K562 (cell line): Measurements from ENCODE around the gene IL36RN.

Source experiments
- BDP1 ChIP-seq: IDR thresholded peaks from 3 replicates; pipeline ENCODE4 v1.6.1; 2011; ENCODE audit not compliant: insufficient read length, insufficient read depth
- HDAC1 ChIP-seq, 2 experiments: fragments of 450-650 bp; IDR thresholded peaks; 2 replicates each; pipeline ENCODE4 v1.6.1; 2016 to 2017; ENCODE audit warnings: inconsistent platforms in 1 of 2, mild to moderate bottlenecking in 1 of 2, moderate library complexity in 1 of 2
- MTA1 ChIP-seq: fragments of 450-650 bp; IDR thresholded peaks from 2 replicates; pipeline ENCODE4 v1.6.1; 2017; ENCODE audit warnings: borderline replicate concordance
- POLR2H ChIP-seq: IDR thresholded peaks from 2 replicates; pipeline ENCODE4 v1.6.1; 2016; ENCODE audit warnings: missing genetic modification characterization, low read depth, mild to moderate bottlenecking, control low read depth, missing compliant biosample characterization, moderate library complexity
- RFX7 ChIP-seq: fragments of 250-450 bp; sonication (Bioruptor Pico); IDR thresholded peaks from 2 replicates; pipeline ENCODE4 v1.5.1; 2021; ENCODE audit warnings: mild to moderate bottlenecking
- SMARCB1 ChIP-seq: IDR thresholded peaks from 2 replicates; pipeline ENCODE4 v1.6.1; 2011; ENCODE audit warnings: improper control_type of control experiment, low read depth; ENCODE audit not compliant: insufficient read length
- TAF1 ChIP-seq: IDR thresholded peaks from 2 replicates; pipeline ENCODE4 v1.6.1; 2011; ENCODE audit warnings: mild to moderate bottlenecking, low read length, moderate library complexity; ENCODE audit not compliant: insufficient read depth, control insufficient read depth, severe bottlenecking; ENCODE audit errors: extremely low read depth
- TCF3 ChIP-seq: sonication (generic); formaldehyde crosslinking; IDR thresholded peaks from 2 replicates; pipeline ENCODE4 v1.4.0; 2020; ENCODE audit warnings: mild to moderate bottlenecking, missing genetic modification reagents
- TCF7L2 ChIP-seq: fragments of 150-350 bp; IDR thresholded peaks from 2 replicates; pipeline ENCODE4 v1.6.1; 2016; ENCODE audit warnings: low read depth, mild to moderate bottlenecking, low read length, moderate library complexity
- TFE3 ChIP-seq: fragments of 450-650 bp; formaldehyde crosslinking; IDR thresholded peaks from 2 replicates; pipeline ENCODE4 v1.4.0; 2020; ENCODE audit warnings: mild to moderate bottlenecking, mixed read lengths
- TF ChIP-seq, protein P1 (sequence below), 3 experiments: IDR thresholded peaks in 2 of 3; conservative IDR thresholded peaks in 1 of 3; 2 replicates each; pipeline ENCODE4 v1.5.1; 2011 to 2012; ENCODE audit warnings: low read length in 3 of 3, mild to moderate bottlenecking in 3 of 3, control low read depth in 2 of 3, improper control_type of control experiment in 1 of 3, inconsistent platforms in 1 of 3, low read depth in 1 of 3, mixed read lengths in 1 of 3, moderate library complexity in 1 of 3; ENCODE audit not compliant: insufficient read depth in 2 of 3

- TF ChIP-seq, protein P1, sequence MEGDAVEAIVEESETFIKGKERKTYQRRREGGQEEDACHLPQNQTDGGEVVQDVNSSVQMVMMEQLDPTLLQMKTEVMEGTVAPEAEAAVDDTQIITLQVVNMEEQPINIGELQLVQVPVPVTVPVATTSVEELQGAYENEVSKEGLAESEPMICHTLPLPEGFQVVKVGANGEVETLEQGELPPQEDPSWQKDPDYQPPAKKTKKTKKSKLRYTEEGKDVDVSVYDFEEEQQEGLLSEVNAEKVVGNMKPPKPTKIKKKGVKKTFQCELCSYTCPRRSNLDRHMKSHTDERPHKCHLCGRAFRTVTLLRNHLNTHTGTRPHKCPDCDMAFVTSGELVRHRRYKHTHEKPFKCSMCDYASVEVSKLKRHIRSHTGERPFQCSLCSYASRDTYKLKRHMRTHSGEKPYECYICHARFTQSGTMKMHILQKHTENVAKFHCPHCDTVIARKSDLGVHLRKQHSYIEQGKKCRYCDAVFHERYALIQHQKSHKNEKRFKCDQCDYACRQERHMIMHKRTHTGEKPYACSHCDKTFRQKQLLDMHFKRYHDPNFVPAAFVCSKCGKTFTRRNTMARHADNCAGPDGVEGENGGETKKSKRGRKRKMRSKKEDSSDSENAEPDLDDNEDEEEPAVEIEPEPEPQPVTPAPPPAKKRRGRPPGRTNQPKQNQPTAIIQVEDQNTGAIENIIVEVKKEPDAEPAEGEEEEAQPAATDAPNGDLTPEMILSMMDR (IDR thresholded peaks at IDR 0.05 in 2 of 3, conservative IDR thresholded peaks at IDR 0.05 in 1 of 3; ENCODE audit: insufficient read depth in 2 of 3, low read depth in 1 of 3, low read length in 3 of 3) = no peak
- TF ChIP-seq TCF7L2 = no peak
- TF ChIP-seq TCF3 (CRISPR knock-in tag) = no peak
- TF ChIP-seq RFX7 (CRISPR knock-in tag) = no peak
- no peak for TF ChIP-seq BDP1
- TF ChIP-seq HDAC1 (IDR thresholded peaks at IDR 0.05) = no peak
- no peak for TF ChIP-seq TFE3 (CRISPR knock-in tag)
- no peak for TF ChIP-seq TAF1
- TF ChIP-seq SMARCB1 = no peak
- no peak for TF ChIP-seq POLR2H (tag)
- no peak for TF ChIP-seq MTA1
Observed at GRCh38 chr2:113073325-113073834, 14.4 kb downstream of the IL36RN start.
